PC-9 (cell line): ENCODE results near the gene NELFB. TPM values are rescaled to one million over a fixed set of nuclear protein-coding genes. Genes with fewer than 3 reads are reported as not detected.
A peak's percentile ranks its signal among the peaks of the same experiment; 100 is the strongest.

ENCODE experiments used
- BruUV-seq: library from RNA; stranded (reverse); fragments of 400-500 nt; replicated peaks from 2 replicates; lab custom pipeline; 2021; lab: Mats Ljungman, UMichigan
- CTCF ChIA-PET: fragments of 300-600 bp; sonication (Branson Sonifier 250); formaldehyde crosslinking; loops from one replicate; lab custom pipeline; 2022; ENCODE audit warnings: antibody characterized with exemption; lab: Charles Lee
- POLR2A ChIA-PET: fragments of 300-600 bp; sonication (Branson Sonifier 250); formaldehyde crosslinking; loops from one replicate; lab custom pipeline; 2022; ENCODE audit warnings: antibody characterized with exemption; ENCODE audit not compliant: unreplicated experiment; lab: Charles Lee
- DNase-seq, 2 experiments: peaks; one replicate each; pipeline versions ENCODE4 v3.0.0 to v3.0.0-alpha.2; 2015 to 2022; ENCODE audit warnings: mixed read lengths in 1 of 2
- H2AFZ ChIP-seq: fragments of 200-600 bp; sonication (generic); 2 replicates; pipeline ENCODE4 v1.8.1; 2017; ENCODE audit warnings: antibody characterized with exemption
- H3F3A ChIP-seq: fragments of 200-600 bp; sonication (generic); 2 replicates; pipeline ENCODE4 v1.8.1; 2017; ENCODE audit warnings: antibody characterized with exemption, mild to moderate bottlenecking, low read depth; ENCODE audit not compliant: insufficient read depth
- H3K27ac ChIP-seq: fragments of 200-600 bp; sonication (generic); 2 replicates; pipeline ENCODE4 v1.6.1; 2016; ENCODE audit warnings: mixed run types
- H3K27me3 ChIP-seq: fragments of 200-600 bp; sonication (generic); 2 replicates; pipeline ENCODE4 v1.6.1; 2016; ENCODE audit warnings: low read depth, mixed run types; ENCODE audit not compliant: insufficient read depth
- H3K36me3 ChIP-seq: fragments of 200-600 bp; sonication (generic); 2 replicates; pipeline ENCODE4 v1.6.1; 2016; ENCODE audit warnings: low read depth, mixed run types
- H3K4me1 ChIP-seq: fragments of 200-600 bp; sonication (generic); replicated peaks from 2 replicates; pipeline ENCODE4 v1.6.1; 2016; ENCODE audit warnings: mixed run types; ENCODE audit not compliant: insufficient read depth
- H3K4me2 ChIP-seq: fragments of 200-600 bp; sonication (generic); 2 replicates; pipeline ENCODE4 v1.6.1; 2017; ENCODE audit warnings: mixed run types
- H3K4me3 ChIP-seq: fragments of 200-600 bp; sonication (generic); 2 replicates; pipeline ENCODE4 v1.6.1; 2016; ENCODE audit warnings: mixed run types
- H3K79me2 ChIP-seq: fragments of 200-600 bp; sonication (generic); 2 replicates; pipeline ENCODE4 v1.6.1; 2017; ENCODE audit warnings: low read depth, mixed run types
- H3K9me2 ChIP-seq: fragments of 200-600 bp; sonication (generic); 2 replicates; pipeline ENCODE4 v1.8.1; 2017; ENCODE audit warnings: mild to moderate bottlenecking; ENCODE audit not compliant: insufficient read depth
- H3K9me3 ChIP-seq: fragments of 200-600 bp; sonication (generic); 2 replicates; pipeline ENCODE4 v1.8.1; 2016; ENCODE audit warnings: low read depth; ENCODE audit not compliant: insufficient read depth
- H4K20me1 ChIP-seq: fragments of 200-600 bp; sonication (generic); 2 replicates; pipeline ENCODE4 v1.8.1; 2017; ENCODE audit not compliant: insufficient read depth
- EZH2 ChIP-seq: fragments of 200-600 bp; sonication (generic); IDR thresholded peaks from 2 replicates; pipeline ENCODE4 v1.8.0; 2017; ENCODE audit warnings: antibody characterized with exemption, low read depth
- intact Hi-C: fragments of 100-400 bp; cut with micrococcal nuclease; formaldehyde crosslinking; loops from one replicate; pipeline ENCODE4 v1.10.0; 2022; ENCODE audit not compliant: unreplicated experiment
- total RNA-seq: library from RNA; stranded (reverse); gene quantifications from 2 replicates; pipeline ENCODE4 v1.2.3, GENCODE V29; 2021
- TF ChIP-seq, protein P1 (sequence below): fragments of 200-600 bp; sonication (generic); conservative IDR thresholded peaks from 2 replicates; pipeline ENCODE4 v1.6.1; 2017; ENCODE audit warnings: mixed run types, antibody characterized with exemption, mild to moderate bottlenecking, moderate library complexity

Gene NELFB
- total RNA-seq, 1 experiment from 2014 or later, result 94.2 TPM

DNA sequence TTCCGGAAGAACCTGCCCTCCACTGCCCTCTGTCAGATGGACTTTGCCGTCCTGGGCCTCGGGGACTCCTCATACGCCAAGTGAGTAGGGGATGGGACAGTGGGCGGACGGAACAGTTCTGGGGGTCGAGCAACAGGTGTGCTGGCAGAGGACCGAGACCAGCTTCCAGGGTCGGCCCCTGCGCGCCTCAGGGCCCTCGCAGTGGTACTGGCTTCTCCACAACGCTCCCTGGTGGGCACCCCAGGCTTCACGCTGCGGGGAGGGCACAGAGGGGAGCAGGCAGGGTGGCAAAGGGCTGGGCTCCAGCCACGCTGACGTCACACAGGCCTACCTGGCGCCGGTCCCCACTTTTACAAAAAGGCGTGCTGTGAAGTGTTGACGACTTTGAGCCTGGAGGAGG is 42.6 kb upstream of the NELFB start:
- H3K79me2 ChIP-seq, result peaks cover 5% of the 10 kb centered on the region; the same call in 1 of the 2 replicates
- TF ChIP-seq EZH2, result no peak
- TF ChIP-seq, protein P1, sequence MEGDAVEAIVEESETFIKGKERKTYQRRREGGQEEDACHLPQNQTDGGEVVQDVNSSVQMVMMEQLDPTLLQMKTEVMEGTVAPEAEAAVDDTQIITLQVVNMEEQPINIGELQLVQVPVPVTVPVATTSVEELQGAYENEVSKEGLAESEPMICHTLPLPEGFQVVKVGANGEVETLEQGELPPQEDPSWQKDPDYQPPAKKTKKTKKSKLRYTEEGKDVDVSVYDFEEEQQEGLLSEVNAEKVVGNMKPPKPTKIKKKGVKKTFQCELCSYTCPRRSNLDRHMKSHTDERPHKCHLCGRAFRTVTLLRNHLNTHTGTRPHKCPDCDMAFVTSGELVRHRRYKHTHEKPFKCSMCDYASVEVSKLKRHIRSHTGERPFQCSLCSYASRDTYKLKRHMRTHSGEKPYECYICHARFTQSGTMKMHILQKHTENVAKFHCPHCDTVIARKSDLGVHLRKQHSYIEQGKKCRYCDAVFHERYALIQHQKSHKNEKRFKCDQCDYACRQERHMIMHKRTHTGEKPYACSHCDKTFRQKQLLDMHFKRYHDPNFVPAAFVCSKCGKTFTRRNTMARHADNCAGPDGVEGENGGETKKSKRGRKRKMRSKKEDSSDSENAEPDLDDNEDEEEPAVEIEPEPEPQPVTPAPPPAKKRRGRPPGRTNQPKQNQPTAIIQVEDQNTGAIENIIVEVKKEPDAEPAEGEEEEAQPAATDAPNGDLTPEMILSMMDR, result no peak
- CTCF ChIA-PET, result no interaction called here
- no peak overlapping the region for H3K27ac ChIP-seq
- peaks cover 9% of the 10 kb centered on the region for H3K4me1 ChIP-seq
- H3K36me3 ChIP-seq, result no peaks in the 10 kb centered on the region
- H4K20me1 ChIP-seq, result no peaks in the 10 kb centered on the region
- no peak for DNase-seq
- intact Hi-C loops, result no loop called here
- H3K9me3 ChIP-seq, result no peaks in the 10 kb centered on the region
- peaks cover 8% of the 10 kb centered on the region; the same call in 1 of the 2 replicates for H3F3A ChIP-seq
- H3K4me2 ChIP-seq, result no peak overlapping the region
- POLR2A ChIA-PET, result no interaction called here
- H3K9me2 ChIP-seq, result no peaks in the 10 kb centered on the region
- no peak overlapping the region for H2AFZ ChIP-seq
- no peaks in the 10 kb centered on the region for H3K27me3 ChIP-seq
- no peak overlapping the region for H3K4me3 ChIP-seq
- BruUV-seq, result no TSS peak

DNA sequence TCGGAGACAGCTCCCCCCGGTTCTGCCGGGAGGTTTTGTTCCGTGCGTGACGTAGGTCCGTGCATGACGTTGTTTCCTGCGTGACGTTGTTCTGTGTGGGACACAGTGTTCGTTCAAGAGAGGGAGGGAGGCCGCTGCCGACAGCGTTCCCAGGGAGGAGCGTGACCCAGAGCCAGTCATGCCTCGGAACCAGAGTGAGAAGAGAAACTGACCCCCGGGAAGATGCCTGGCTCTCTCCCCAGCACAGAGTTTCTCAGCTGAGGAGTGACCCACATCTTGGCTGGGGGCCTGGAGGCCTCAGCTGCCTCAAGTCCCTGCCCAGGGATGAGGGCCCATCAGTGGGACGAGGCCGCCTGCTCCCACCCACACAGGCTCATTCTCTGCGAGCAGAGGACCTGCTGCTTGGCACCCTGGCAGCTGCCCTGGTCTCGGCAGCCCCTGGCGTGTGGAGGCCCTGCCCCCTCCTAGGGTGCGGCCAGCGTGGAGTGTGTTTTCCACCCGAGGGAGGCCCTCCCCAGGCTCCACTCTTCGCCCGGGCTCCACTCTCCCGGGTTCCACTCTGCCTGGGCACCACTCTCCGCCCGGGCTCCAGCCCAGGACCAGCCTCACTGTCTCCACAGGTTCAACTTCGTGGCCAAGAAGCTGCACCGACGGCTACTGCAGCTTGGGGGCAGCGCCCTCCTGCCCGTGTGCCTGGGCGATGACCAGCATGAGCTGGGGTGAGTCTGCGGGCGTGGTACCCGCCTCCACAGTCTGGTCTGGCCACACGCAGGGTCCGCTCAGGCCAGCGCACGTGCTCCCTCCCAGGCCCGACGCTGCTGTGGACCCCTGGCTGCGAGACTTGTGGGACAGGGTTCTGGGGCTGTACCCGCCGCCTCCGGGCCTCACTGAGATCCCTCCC is 41.7 kb upstream of the NELFB start:
- peaks cover 17% of the 10 kb centered on the region for H3K4me1 ChIP-seq
- H3K27ac ChIP-seq, result no peak overlapping the region
- no peak for DNase-seq
- no peaks in the 10 kb centered on the region for H3K9me2 ChIP-seq
- H4K20me1 ChIP-seq, result no peaks in the 10 kb centered on the region; the same call in 1 of the 2 replicates
- no peak overlapping the region for H3K4me3 ChIP-seq
- no TSS peak for BruUV-seq
- intact Hi-C loops, result no loop called here
- peaks cover 10% of the 10 kb centered on the region; the same call in 1 of the 2 replicates for H3F3A ChIP-seq
- no peaks in the 10 kb centered on the region for H3K36me3 ChIP-seq
- no peak overlapping the region for H2AFZ ChIP-seq
- H3K79me2 ChIP-seq, result no peaks in the 10 kb centered on the region
- H3K4me2 ChIP-seq, result no peak overlapping the region
- H3K9me3 ChIP-seq, result no peaks in the 10 kb centered on the region
- no peak for TF ChIP-seq EZH2
- TF ChIP-seq, protein P1, result peak; percentile 51
- H3K27me3 ChIP-seq, result no peaks in the 10 kb centered on the region
- CTCF ChIA-PET, result interaction anchor here (0.6 to 0.7 kb wide), 2 partner anchors 89 to 143 kb away, joined by 3 to 4 read pairs; no protein-coding TSS in a partner anchor
- POLR2A ChIA-PET, result interaction anchor here (0.7 kb wide), 1 partner anchor 24 kb away, joined by 3 read pairs; no protein-coding TSS in a partner anchor

DNA sequence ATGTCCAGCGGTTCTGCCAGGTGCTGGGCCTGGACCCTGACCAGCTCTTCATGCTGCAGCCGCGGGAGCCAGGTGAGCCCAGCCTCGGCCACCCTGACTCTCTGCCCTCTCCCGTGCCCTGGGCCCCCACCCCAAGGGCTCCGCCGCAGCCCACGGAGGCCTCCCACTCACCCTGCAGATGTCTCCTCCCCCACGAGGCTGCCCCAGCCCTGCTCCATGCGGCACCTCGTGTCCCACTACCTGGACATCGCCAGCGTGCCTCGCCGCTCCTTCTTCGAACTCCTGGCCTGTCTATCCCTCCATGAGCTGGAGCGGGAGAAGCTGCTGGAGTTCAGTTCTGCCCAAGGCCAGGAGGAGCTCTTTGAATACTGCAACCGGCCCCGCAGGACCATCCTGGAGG is 40.5 kb upstream of the NELFB start:
- TF ChIP-seq, protein P1, result no peak
- TF ChIP-seq EZH2, result no peak
- H3K9me3 ChIP-seq, result no peaks in the 10 kb centered on the region
- intact Hi-C loops, result no loop called here
- no peaks in the 10 kb centered on the region for H3K27me3 ChIP-seq
- H3K36me3 ChIP-seq, result no peaks in the 10 kb centered on the region
- no peak for DNase-seq
- no peak overlapping the region for H3K27ac ChIP-seq
- no peak overlapping the region for H3K4me3 ChIP-seq
- no peak overlapping the region for H2AFZ ChIP-seq
- H3K4me2 ChIP-seq, result no peak overlapping the region
- H3K9me2 ChIP-seq, result no peaks in the 10 kb centered on the region
- ChIA-PET POLR2A (no interaction called here), CTCF (no interaction called here)
- BruUV-seq, result no TSS peak
- peaks cover 26% of the 10 kb centered on the region for H3K4me1 ChIP-seq
- peaks cover 20% of the 10 kb centered on the region for H3F3A ChIP-seq
- no peaks in the 10 kb centered on the region; the same call in 1 of the 2 replicates for H4K20me1 ChIP-seq
- H3K79me2 ChIP-seq, result no peaks in the 10 kb centered on the region
